Measurements from ENCODE around the gene CHI3L1.

DNA sequence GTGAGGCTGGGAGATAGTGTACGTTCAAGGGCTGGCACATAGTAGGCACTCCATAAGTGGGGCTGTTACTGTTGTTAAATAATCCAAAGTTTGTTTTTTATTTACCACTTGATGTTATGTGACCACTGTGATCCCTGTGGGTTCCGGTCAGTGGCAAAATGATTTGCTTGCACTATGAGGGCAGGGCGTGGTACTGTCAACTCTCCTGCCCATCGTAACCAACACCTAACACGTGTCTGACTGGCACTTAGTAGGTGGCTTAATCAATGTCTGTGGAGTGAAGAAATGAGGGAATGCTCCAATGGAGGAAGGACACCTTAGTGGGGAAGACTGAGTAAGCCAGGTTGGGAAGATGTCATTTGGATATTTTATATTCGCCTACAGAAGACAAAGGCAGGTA lies 44.4 kb downstream of the CHI3L1 start:
- TF ChIP-seq, protein P1, sequence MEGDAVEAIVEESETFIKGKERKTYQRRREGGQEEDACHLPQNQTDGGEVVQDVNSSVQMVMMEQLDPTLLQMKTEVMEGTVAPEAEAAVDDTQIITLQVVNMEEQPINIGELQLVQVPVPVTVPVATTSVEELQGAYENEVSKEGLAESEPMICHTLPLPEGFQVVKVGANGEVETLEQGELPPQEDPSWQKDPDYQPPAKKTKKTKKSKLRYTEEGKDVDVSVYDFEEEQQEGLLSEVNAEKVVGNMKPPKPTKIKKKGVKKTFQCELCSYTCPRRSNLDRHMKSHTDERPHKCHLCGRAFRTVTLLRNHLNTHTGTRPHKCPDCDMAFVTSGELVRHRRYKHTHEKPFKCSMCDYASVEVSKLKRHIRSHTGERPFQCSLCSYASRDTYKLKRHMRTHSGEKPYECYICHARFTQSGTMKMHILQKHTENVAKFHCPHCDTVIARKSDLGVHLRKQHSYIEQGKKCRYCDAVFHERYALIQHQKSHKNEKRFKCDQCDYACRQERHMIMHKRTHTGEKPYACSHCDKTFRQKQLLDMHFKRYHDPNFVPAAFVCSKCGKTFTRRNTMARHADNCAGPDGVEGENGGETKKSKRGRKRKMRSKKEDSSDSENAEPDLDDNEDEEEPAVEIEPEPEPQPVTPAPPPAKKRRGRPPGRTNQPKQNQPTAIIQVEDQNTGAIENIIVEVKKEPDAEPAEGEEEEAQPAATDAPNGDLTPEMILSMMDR (IDR thresholded peaks at IDR 0.05; ENCODE audit: insufficient read depth, low read length, poor library complexity, severe bottlenecking) = no peak
- TF ChIP-seq EZH2phosphoT487 (conservative IDR thresholded peaks at IDR 0.05; ENCODE audit: low read length) = no peak

All from SU-DHL-6 (cell line).